BLaER1 (cell line): Measurements from ENCODE around the gene GTF3C2.
"Not testable (repeated sequence)": the region's sequence is repeated elsewhere in the genome, so short reads cannot be mapped to it uniquely, and the experiment has no call there.

Experiments used
- H3K27ac ChIP-seq: shearing (Covaris generic); formaldehyde crosslinking; 2 replicates; pipeline ENCODE4 v1.8.1; 2022
- H3K27me3 ChIP-seq: shearing (Covaris generic); formaldehyde crosslinking; 2 replicates; pipeline ENCODE4 v1.8.1; 2022
- H3K36me3 ChIP-seq: shearing (Covaris generic); formaldehyde crosslinking; 2 replicates; pipeline ENCODE4 v1.8.1; 2022
- H3K4me1 ChIP-seq: shearing (Covaris generic); formaldehyde crosslinking; 2 replicates; pipeline ENCODE4 v1.8.1; 2022
- H3K4me2 ChIP-seq: shearing (Covaris generic); formaldehyde crosslinking; 2 replicates; pipeline ENCODE4 v1.8.1; 2022
- H3K4me3 ChIP-seq: shearing (Covaris generic); formaldehyde crosslinking; 2 replicates; pipeline ENCODE4 v1.8.1; 2022
- H3K9ac ChIP-seq: shearing (Covaris generic); formaldehyde crosslinking; 2 replicates; pipeline ENCODE4 v1.8.1; 2022
- H3K9me3 ChIP-seq: shearing (Covaris generic); formaldehyde crosslinking; 2 replicates; pipeline ENCODE4 v1.8.1; 2022
- H4K20me1 ChIP-seq: shearing (Covaris generic); formaldehyde crosslinking; 2 replicates; pipeline ENCODE4 v1.8.1; 2022
- Cebpa-rat ChIP-seq: shearing (Covaris generic); IDR thresholded peaks from 2 replicates; pipeline ENCODE4 v1.8.1; 2022

GTF3C2 gene

DNA sequence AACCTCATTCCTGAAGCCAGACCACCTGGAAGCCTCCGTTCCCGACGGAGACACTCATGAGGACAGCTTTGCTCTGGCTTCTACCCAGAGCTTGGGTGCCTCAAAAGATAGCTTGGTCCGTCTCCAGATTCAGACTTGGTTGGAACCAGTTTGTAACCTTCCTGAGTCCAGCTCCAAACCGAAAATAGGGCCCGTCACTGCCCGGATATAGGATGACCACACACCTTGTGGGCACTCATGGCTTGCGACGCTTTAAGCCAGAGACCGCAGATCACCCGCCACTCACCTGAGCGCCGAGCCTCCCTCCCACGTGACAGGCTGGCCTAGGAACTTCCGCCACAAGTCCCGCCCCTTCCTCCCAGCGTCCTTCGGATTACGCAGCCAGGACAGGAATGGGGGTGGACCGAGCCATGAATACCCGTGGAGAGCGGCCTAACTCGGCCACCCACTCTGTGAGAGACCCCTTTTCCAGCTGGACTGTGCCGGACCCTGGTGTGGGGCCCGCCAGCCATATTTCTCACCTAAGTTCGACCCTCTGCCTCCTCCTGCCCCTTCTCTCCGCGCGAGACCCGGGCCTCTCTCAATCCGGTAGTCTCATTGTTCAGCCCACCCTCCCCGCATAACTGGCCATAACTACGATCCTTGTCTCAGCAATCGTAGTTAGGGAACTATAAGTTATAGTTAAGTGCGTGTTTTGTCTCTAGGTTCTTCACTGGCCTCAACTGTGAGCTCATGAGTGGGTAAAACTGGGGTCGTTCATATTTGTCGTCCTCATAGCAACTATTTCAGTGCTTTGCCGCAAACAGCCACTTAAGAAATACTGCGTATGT is 33.6 kb downstream of the GTF3C2 start, which contains the start of gene MPV17:
Gene MPV17, minus strand, starts transcription at position 332 of the 830 bp plus-strand sequence. CDS start 580 bp downstream, outside the sequence.
- Histone ChIP-seq H3K27me3 (no peaks in the 10 kb centered on the region), H3K4me2 (peak within 1 kb of the TSS; percentile 97), H3K4me1 (peaks cover 33% of the 10 kb centered on the region), H3K9ac (peak within 1 kb of the TSS; percentile 94), H3K9me3 (no peaks in the 10 kb centered on the region), H4K20me1 (no peaks in the 10 kb centered on the region), H3K4me3 (peak within 1 kb of the TSS; percentile 87), H3K36me3 (peaks cover 41% of the 10 kb centered on the region), H3K27ac (peak within 1 kb of the TSS; percentile 93)
- TF ChIP-seq Cebpa-rat: no peak

DNA sequence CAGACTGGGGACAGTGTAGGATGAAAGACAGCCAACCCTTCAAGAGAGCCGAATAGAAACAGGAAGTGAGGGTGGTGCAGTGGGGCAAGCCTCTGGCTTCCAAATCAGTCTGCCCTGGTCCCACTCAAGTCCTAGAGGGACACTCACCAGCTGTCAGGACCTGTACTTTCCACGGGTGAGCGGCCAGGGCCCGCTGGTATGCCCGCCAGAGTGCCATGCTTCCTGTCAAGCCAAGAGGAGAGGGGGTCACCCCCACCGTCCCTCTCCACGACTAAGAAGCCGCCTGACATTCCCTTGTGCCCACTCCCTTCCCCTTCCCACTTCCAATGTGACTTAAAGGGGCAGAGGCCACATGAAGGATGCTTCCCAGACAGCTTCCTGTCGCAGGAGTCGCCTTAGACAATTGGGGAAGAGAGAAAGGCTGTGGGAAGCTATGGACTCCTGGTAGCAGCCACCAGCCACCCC is 34.2 kb downstream of the GTF3C2 start:
- Histone ChIP-seq H3K9me3 (no peaks in the 10 kb centered on the region), H3K27ac (peak overlapping the region; percentile 93), H3K4me1 (peaks cover 33% of the 10 kb centered on the region), H4K20me1 (0 out of 2 replicates have a peak, but pooled peaks cover 2% of the 10 kb centered on the region), H3K4me2 (peak overlapping the region; percentile 97), H3K36me3 (peaks cover 37% of the 10 kb centered on the region), H3K4me3 (peak overlapping the region; percentile 87), H3K9ac (peak overlapping the region; percentile 94), H3K27me3 (no peaks in the 10 kb centered on the region)
- no peak for TF ChIP-seq Cebpa-rat

DNA sequence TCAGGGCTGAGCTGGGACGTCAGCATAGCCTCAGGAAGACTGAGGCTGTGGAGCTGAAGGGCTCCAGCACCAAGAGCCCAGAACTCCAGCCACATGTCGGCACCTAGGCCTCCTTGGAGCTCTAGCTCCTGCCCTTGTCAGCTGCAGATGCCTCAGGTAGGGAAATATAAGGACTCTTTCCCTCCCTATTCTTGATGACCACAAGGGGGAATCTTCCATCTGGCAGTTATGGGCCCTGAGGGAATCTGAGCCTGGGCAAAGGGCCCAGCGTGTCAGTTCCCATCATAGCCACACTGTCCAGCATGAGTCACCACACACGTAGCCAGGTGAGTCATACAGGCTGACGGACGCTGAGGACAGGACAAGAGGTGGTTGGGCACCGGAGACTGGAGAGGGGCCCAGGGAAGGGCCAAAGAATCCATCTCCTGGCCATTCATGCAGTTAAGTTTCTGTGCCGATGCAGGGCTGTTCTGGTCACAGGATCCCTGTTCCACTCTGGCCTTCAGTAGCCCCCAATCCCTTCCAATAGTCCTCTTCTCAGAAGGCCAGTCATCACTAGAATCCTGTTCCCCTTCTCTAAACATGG is 35.5 kb downstream of the GTF3C2 start:
- Histone ChIP-seq H3K9me3 (no peaks in the 10 kb centered on the region), H4K20me1 (0 out of 2 replicates have a peak, but pooled peaks cover 12% of the 10 kb centered on the region)

DNA sequence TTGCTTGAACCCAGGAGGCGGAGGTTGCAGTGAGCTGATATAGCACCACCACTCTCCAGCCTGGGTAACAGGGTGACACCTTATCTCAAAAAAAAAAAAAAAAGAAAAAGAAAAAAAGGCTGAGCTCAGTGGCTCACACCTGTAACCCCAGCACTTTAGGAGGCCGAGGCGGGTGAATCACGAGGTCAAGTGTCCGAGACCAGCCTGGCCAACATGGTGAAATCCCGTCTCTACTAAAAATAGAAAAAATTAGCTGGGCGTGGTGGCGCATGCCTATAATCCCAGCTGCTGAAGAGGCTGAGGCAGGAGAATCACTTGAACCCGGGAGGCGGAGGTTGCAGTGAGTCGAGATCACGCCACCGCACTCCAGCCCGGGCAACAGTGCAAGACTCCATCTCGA is 36.7 kb downstream of the GTF3C2 start:
- not testable (repeated sequence) for H3K9me3 ChIP-seq, H3K27me3 ChIP-seq, H3K9ac ChIP-seq, H3K4me2 ChIP-seq, H3K27ac ChIP-seq, H3K4me3 ChIP-seq
- H3K36me3 ChIP-seq: peaks cover 39% of the 10 kb centered on the region
- 0 out of 2 replicates have a peak, but pooled peaks cover 12% of the 10 kb centered on the region for H4K20me1 ChIP-seq
- peaks cover 33% of the 10 kb centered on the region for H3K4me1 ChIP-seq

More for the DNA sequence above, 35.5 kb downstream of the GTF3C2 start:
- Histone ChIP-seq H3K4me1 (peaks cover 33% of the 10 kb centered on the region), H3K9ac (no peak overlapping the region), H3K36me3 (peaks cover 37% of the 10 kb centered on the region), H3K4me2 (peak overlapping the region; percentile 97), H3K4me3 (no peak overlapping the region), H3K27ac (no peak overlapping the region), H3K27me3 (no peaks in the 10 kb centered on the region)
- TF ChIP-seq Cebpa-rat: no peak

DNA sequence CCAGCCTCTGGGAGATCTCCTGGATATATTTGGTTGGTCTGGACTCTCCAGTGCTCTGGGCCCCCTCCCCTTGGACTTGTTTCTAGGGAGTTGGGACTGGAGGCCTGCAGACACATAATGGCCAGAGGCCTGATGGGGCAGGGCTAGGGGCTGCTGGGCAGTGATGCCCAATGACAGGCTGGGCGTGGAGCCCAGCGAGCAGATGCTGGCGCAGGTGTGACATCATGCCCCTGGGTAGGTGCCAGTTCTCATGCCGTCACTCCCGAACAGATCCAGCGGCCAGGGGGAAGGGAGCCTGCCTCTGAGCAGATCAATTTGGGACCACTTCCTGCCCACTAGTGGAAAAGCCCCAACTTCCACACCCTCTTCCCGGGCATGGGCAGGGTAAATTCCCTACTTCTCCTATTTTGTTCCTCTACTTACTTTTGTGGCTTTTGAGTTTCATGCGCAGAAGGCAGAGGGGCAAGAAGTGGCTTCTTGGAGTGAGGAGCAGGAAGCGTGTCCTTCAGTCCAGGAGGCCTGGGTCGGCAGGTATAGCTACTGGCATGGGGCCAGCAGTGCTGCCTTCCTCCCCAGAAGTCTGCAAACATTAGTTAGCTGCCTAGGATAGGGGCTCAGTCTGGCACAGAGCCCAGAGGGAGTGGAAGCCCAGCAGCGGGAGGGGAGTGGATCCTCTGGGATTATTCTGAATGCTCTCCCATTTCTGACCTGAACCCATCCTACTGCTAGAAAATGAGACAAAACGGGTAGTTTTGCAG is 39.7 kb downstream of the GTF3C2 start:
- H3K4me2 ChIP-seq: no peak overlapping the region
- H3K27me3 ChIP-seq: no peaks in the 10 kb centered on the region
- H3K36me3 ChIP-seq: peaks cover 59% of the 10 kb centered on the region
- peaks cover 12% of the 10 kb centered on the region; the same call in 1 of the 2 replicates for H4K20me1 ChIP-seq
- no peak overlapping the region for H3K27ac ChIP-seq
- no peak overlapping the region for H3K4me3 ChIP-seq
- TF ChIP-seq Cebpa-rat: no peak
- no peaks in the 10 kb centered on the region for H3K9me3 ChIP-seq
- H3K4me1 ChIP-seq: peaks cover 14% of the 10 kb centered on the region
- no peak overlapping the region for H3K9ac ChIP-seq

DNA sequence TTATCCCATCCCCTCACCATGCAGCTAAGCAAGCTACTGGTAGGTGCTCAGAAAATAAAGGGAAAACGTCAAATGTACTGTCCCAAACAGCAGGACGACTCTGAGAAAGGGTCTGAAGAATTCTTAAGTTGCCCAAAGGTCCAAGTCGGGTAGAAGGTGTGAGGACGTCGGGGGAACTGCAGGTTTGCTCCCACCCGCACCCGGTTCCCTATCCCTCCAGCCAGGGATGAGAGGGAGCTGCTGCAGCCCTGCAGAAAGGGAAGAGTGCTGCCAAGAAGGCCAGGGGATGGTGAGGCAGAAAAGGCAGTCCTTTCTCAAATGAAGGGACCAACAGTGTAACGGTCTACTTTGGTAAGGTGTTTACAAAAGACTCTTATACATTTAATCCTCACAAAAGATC is 41.4 kb downstream of the GTF3C2 start:
- no peak overlapping the region for H3K4me2 ChIP-seq
- H4K20me1 ChIP-seq: peaks cover 12% of the 10 kb centered on the region; the same call in 1 of the 2 replicates
- no peaks in the 10 kb centered on the region for H3K4me1 ChIP-seq
- no peaks in the 10 kb centered on the region for H3K9me3 ChIP-seq
- H3K27ac ChIP-seq: no peak overlapping the region
- no peak for TF ChIP-seq Cebpa-rat
- no peaks in the 10 kb centered on the region for H3K27me3 ChIP-seq
- no peak overlapping the region for H3K9ac ChIP-seq
- H3K36me3 ChIP-seq: peaks cover 74% of the 10 kb centered on the region
- no peak overlapping the region for H3K4me3 ChIP-seq

DNA sequence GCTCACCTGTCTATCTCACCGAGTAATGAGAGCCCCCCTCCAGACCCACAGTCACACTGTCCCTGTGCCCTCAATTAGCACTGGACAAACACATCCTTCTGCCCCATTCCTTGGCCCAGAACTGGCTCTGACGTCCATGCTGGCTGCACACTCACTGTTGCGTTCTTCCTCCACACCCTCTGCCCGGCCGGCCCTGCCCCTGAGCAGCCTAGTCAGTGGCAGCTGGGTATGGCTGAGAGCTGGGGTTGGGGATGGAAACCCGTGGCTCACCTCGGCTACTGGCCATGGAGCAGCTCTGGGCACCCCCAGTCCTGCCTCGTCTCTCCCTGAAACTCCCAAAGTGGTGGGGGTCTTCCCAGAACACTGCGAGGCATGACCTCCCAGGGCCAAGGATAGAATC is 41.9 kb downstream of the GTF3C2 start:
- Histone ChIP-seq H3K9me3 (no peaks in the 10 kb centered on the region), H4K20me1 (peaks cover 12% of the 10 kb centered on the region; the same call in 1 of the 2 replicates), H3K4me3 (no peak overlapping the region), H3K9ac (no peak overlapping the region), H3K27me3 (no peaks in the 10 kb centered on the region), H3K4me2 (no peak overlapping the region), H3K4me1 (no peaks in the 10 kb centered on the region), H3K27ac (no peak overlapping the region), H3K36me3 (peaks cover 78% of the 10 kb centered on the region)
- TF ChIP-seq Cebpa-rat: no peak

DNA sequence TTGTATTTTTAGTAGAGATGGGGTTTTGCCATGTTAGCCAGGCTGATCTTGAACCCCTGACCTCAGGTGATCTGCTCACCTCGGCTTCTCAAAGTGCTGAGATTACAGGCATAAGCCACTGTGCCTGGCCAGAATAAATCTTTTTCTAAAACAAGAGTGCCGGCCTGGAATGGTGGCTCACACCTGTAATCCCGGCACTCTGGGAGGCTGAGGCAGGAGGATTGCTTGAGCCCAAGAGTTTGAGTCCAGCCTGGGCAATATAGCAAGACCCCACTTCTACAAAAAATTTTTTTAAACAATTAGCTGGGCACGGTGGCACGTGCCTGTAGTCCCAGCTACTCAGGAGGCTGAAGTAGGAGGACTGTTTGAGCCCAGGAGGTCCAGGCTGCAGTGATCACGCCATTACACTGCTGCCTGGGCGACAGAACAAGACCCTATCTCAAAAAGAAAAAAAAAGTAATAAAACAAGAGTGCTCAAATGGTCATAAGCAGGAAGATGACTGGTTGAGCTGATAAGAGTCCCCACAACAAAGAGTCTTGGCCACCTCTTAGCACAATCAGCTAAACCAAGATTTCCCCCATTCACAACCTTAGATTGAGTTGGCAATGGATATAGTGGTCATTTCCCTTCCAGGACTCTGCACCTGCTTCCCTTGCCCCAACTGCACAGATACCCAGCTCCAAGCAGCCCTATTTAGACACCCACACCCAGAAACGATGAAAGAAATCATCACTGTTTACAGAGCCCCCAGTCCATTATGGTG is 42.5 kb downstream of the GTF3C2 start:
- Histone ChIP-seq H3K4me3 (no peak overlapping the region), H4K20me1 (peaks cover 12% of the 10 kb centered on the region; the same call in 1 of the 2 replicates), H3K9me3 (no peaks in the 10 kb centered on the region), H3K27me3 (no peaks in the 10 kb centered on the region), H3K36me3 (peaks cover 83% of the 10 kb centered on the region), H3K27ac (no peak overlapping the region), H3K4me2 (no peak overlapping the region), H3K4me1 (no peaks in the 10 kb centered on the region), H3K9ac (no peak overlapping the region)
- TF ChIP-seq Cebpa-rat: no peak

DNA sequence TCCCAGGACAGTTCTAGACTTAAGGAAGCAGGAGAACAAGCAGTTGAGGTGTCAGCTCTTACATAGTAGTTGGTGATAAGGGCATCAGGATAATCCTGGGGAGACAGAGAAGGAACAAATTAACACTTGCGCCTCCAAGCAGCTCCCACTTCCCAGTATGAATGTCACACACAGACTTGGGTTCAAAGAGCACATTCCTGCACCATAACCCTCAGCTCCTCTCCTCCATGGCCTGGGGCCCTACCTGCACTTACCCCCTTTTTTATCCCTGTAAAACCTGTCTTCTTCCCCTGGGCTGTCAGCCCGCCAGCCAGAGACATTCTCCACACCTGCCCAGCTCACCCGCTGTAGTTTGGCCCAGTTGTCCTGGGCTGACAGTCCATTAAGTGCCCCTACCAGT is 44.4 kb downstream of the GTF3C2 start:
- peaks cover 11% of the 10 kb centered on the region for H3K27me3 ChIP-seq
- H3K4me1 ChIP-seq: no peaks in the 10 kb centered on the region
- no peak overlapping the region for H3K4me3 ChIP-seq
- no peak overlapping the region for H3K4me2 ChIP-seq
- no peaks in the 10 kb centered on the region for H3K9me3 ChIP-seq
- H3K36me3 ChIP-seq: peaks cover 87% of the 10 kb centered on the region
- TF ChIP-seq Cebpa-rat: no peak
- no peak overlapping the region for H3K9ac ChIP-seq
- no peak overlapping the region for H3K27ac ChIP-seq
- H4K20me1 ChIP-seq: peaks cover 21% of the 10 kb centered on the region; the same call in 1 of the 2 replicates
